GM13976 (cell line): ENCODE results near the gene SFRP5.
A peak's percentile ranks its signal among the peaks of the same experiment; 100 is the strongest.

Experiments used
- DNase-seq: peaks from one replicate; pipeline ENCODE4 v3.0.0; 2012; ENCODE audit warnings: low spot score
- CTCF ChIP-seq: IDR thresholded peaks from 2 replicates; pipeline ENCODE4 v1.5.1; 2012; ENCODE audit warnings: borderline replicate concordance, mild to moderate bottlenecking; ENCODE audit not compliant: insufficient read depth; ENCODE audit errors: extremely low read depth, missing control alignments, control extremely low read depth
- in situ Hi-C: fragments of 300-500 bp; cut with MboI; formaldehyde crosslinking; loops from one replicate; pipeline ENCODE4 v1.12.0; 2022; ENCODE audit warnings: low sequenced_read_pairs, mixed read lengths, inconsistent platforms; ENCODE audit not compliant: unreplicated experiment

The SFRP5 gene

GRCh38 chr10:97801422-97801821 is 29.6 kb upstream of the SFRP5 start:
- TF ChIP-seq CTCF, result no peak
- no peak for DNase-seq
- in situ Hi-C loops, result no loop called here

GRCh38 chr10:97800474-97800873 is 28.7 kb upstream of the SFRP5 start:
- DNase-seq, result no peak
- in situ Hi-C loops, result no loop called here
- TF ChIP-seq CTCF, result no peak

- no peak for DNase-seq
- TF ChIP-seq CTCF, result no peak
- in situ Hi-C loops, result no loop called here
Observed at GRCh38 chr10:97798958-97799610, 27.3 kb upstream of the SFRP5 start.

- in situ Hi-C loops, result no loop called here
- no peak for TF ChIP-seq CTCF
- DNase-seq, result no peak
Observed at GRCh38 chr10:97796651-97797050, 24.9 kb upstream of the SFRP5 start.

GRCh38 chr10:97795886-97796285 is 24.1 kb upstream of the SFRP5 start:
- in situ Hi-C loops, result no loop called here
- TF ChIP-seq CTCF, result no peak
- no peak for DNase-seq

- peak; percentile 85 for DNase-seq
- in situ Hi-C loops, result no loop called here
- peak; percentile 95 for TF ChIP-seq CTCF
Observed at GRCh38 chr10:97791824-97792721, 20.3 kb upstream of the SFRP5 start.
